K562 (cell line): Measurements from ENCODE around the gene HELT. TPM values are rescaled to one million over a fixed set of nuclear protein-coding genes. Genes with fewer than 3 reads are reported as not detected.

ENCODE experiments used
- ATAC-seq: fragments of 200-7000 bp; cut with Tn5 transposase; 3 replicates; pipeline ENCODE4 v1.9.1; 2020; ENCODE audit warnings: moderate library complexity
- BruUV-seq: library from RNA; stranded (reverse); fragments of 400-500 nt; replicated peaks from 2 replicates; lab custom pipeline; 2021; lab: Mats Ljungman, UMichigan
- CTCF ChIA-PET: fragments of 300-600 bp; formaldehyde crosslinking; extraction: SDS; loops from one replicate; lab custom pipeline; 2021; ENCODE audit warnings: low intra/inter-chr PET ratio; lab: Yijun Ruan, JAX
- POLR2A ChIA-PET: fragments of 300-600, 350-650 bp; sonication (Branson Sonifier 250); formaldehyde crosslinking; extraction: SDS; loops from one replicate; lab custom pipeline; 2021; ENCODE audit warnings: antibody characterized with exemption, inconsistent platforms; lab: Yijun Ruan, JAX
- DNase-seq, 4 experiments: peaks; one replicate each; pipeline versions ENCODE4 v3.0.0 to v3.0.0-alpha.2; 2011 to 2018; ENCODE audit warnings: low spot score in 3 of 4, mixed read lengths in 3 of 4; ENCODE audit errors: extremely low read depth in 1 of 4
- FAIRE-seq: peaks from 2 replicates; lab custom pipeline; 2011; peaks lifted over from hg19 to GRCh38; lab: Jason Lieb, UNC
- H2AFZ ChIP-seq: 2 replicates; pipeline ENCODE4 v1.6.0; 2011; ENCODE audit warnings: low read depth, low read length, control low read depth, inconsistent platforms
- H3K27ac ChIP-seq: fragments of 200-600 bp; 3 replicates; pipeline ENCODE4 v1.8.0; 2011; ENCODE audit warnings: low read depth, mild to moderate bottlenecking, control low read depth, inconsistent platforms, low read length, moderate library complexity, mixed read lengths; ENCODE audit errors: extremely low read depth
- H3K27me3 ChIP-seq, 2 experiments: fragments of 300-600 bp in 1 of 2; 2 replicates in 1 of 2; 3 replicates in 1 of 2; pipeline versions ENCODE4 v1.6.0 to v1.8.0; 2011; ENCODE audit warnings: inconsistent platforms in 2 of 2, low read length in 2 of 2, mild to moderate bottlenecking in 1 of 2, mixed read lengths in 1 of 2, moderate library complexity in 1 of 2; ENCODE audit not compliant: control insufficient read depth in 2 of 2, insufficient read depth in 2 of 2
- H3K36me3 ChIP-seq: fragments of 300-600 bp; 3 replicates; pipeline ENCODE4 v1.8.0; 2011; ENCODE audit warnings: mild to moderate bottlenecking, low read length, inconsistent platforms; ENCODE audit not compliant: control insufficient read depth, insufficient read depth
- H3K4me1 ChIP-seq, 2 experiments: fragments of 200-600 bp in 1 of 2; replicated peaks in 1 of 2; 2 replicates in 1 of 2; 3 replicates in 1 of 2; pipeline versions ENCODE4 v1.5.1 to v1.8.0; 2011; ENCODE audit warnings: inconsistent platforms in 2 of 2, low read length in 2 of 2, mild to moderate bottlenecking in 1 of 2, mixed read lengths in 1 of 2, moderate library complexity in 1 of 2; ENCODE audit not compliant: control insufficient read depth in 2 of 2, insufficient read depth in 2 of 2
- H3K4me2 ChIP-seq: 2 replicates; pipeline ENCODE4 v1.6.1; 2011; ENCODE audit warnings: low read length, control low read depth, inconsistent platforms, mixed read lengths; ENCODE audit not compliant: insufficient read depth
- H3K4me3 ChIP-seq: fragments of 200-600 bp; sonication (generic), shearing (Covaris generic); 2 replicates; pipeline ENCODE4 v1.5.1; 2016; ENCODE audit warnings: control low read depth, inconsistent platforms
- H3K79me2 ChIP-seq: fragments of 200-600 bp; 3 replicates; pipeline ENCODE4 v1.8.0; 2011; ENCODE audit warnings: low read length, inconsistent platforms; ENCODE audit not compliant: control insufficient read depth, insufficient read depth
- H3K9ac ChIP-seq, 2 experiments: 2 replicates each; pipeline versions ENCODE4 v1.6.0 to v1.6.1; 2011; ENCODE audit warnings: low read depth in 2 of 2, low read length in 2 of 2, control low read depth in 1 of 2, inconsistent platforms in 1 of 2, mild to moderate bottlenecking in 1 of 2, mixed read lengths in 1 of 2; ENCODE audit not compliant: insufficient read depth in 1 of 2
- H3K9me1 ChIP-seq: one replicate; pipeline ENCODE4 v1.6.0; 2011; ENCODE audit warnings: inconsistent platforms, mild to moderate bottlenecking, low read length, moderate library complexity; ENCODE audit not compliant: control insufficient read depth, insufficient read depth
- H3K9me3 ChIP-seq: replicated peaks from 2 replicates; pipeline ENCODE4 v1.5.1; 2011; ENCODE audit warnings: low read depth, low read length, inconsistent platforms; ENCODE audit not compliant: control insufficient read depth, insufficient read depth
- H4K20me1 ChIP-seq: replicated peaks from 2 replicates; pipeline ENCODE4 v1.6.1; 2011; ENCODE audit warnings: low read length, inconsistent platforms, mixed read lengths; ENCODE audit not compliant: control insufficient read depth, insufficient read depth
- ADNP ChIP-seq: fragments of 200-800 bp; sonication (Bioruptor generic); IDR thresholded peaks from 2 replicates; pipeline ENCODE4 v1.6.1; 2016; ENCODE audit warnings: missing genetic modification characterization, missing compliant biosample characterization
- CEBPB ChIP-seq: fragments of 450-650 bp; IDR thresholded peaks from 2 replicates; pipeline ENCODE4 v1.6.1; 2016; ENCODE audit warnings: missing genetic modification characterization, missing compliant biosample characterization
- EZH2 ChIP-seq: IDR thresholded peaks from 2 replicates; pipeline ENCODE4 v1.6.1; 2012; ENCODE audit warnings: low read depth, mild to moderate bottlenecking, inconsistent platforms, low read length, borderline replicate concordance
- HNRNPL ChIP-seq: fragments of 200-400 bp; formaldehyde crosslinking; IDR thresholded peaks from 2 replicates; pipeline ENCODE4 v1.6.1; 2017; ENCODE audit warnings: low read depth, mild to moderate bottlenecking, low read length
- MBD1 ChIP-seq: fragments of 250-450 bp; sonication (Bioruptor Pico); IDR thresholded peaks from 2 replicates; pipeline ENCODE4 v1.8.0; 2022; ENCODE audit warnings: inconsistent platforms
- MCM2 ChIP-seq: fragments of 450-650 bp; IDR thresholded peaks from 2 replicates; pipeline ENCODE4 v1.6.1; 2017; ENCODE audit warnings: low read depth, mild to moderate bottlenecking
- MECOM ChIP-seq: fragments of 250-450 bp; sonication (Bioruptor Pico); IDR thresholded peaks from 2 replicates; pipeline ENCODE4 v1.8.0; 2022; ENCODE audit warnings: inconsistent platforms
- NFE2L1 ChIP-seq: fragments of 450-650 bp; IDR thresholded peaks from 2 replicates; pipeline ENCODE4 v1.6.1; 2016; ENCODE audit warnings: missing genetic modification characterization, low read depth, mild to moderate bottlenecking, missing compliant biosample characterization, moderate library complexity, borderline replicate concordance
- PRMT5 ChIP-seq: sonication (generic); formaldehyde crosslinking; IDR thresholded peaks from 2 replicates; pipeline ENCODE4 v1.5.0; 2020; ENCODE audit warnings: missing genetic modification reagents
- SAFB ChIP-seq: fragments of 200-400 bp; formaldehyde crosslinking; IDR thresholded peaks from 2 replicates; pipeline ENCODE4 v1.6.1; 2017; ENCODE audit warnings: low read depth, low read length, borderline replicate concordance
- SMAD2 ChIP-seq: fragments of 150-350 bp; IDR thresholded peaks from 2 replicates; pipeline ENCODE4 v1.6.1; 2014; ENCODE audit warnings: low read depth, mild to moderate bottlenecking, low read length
- TGIF2 ChIP-seq: sonication (generic); formaldehyde crosslinking; IDR thresholded peaks from 2 replicates; pipeline ENCODE4 v1.8.1; 2022; ENCODE audit warnings: mild to moderate bottlenecking, missing genetic modification reagents, moderate library complexity
- XRCC3 ChIP-seq: fragments of 450-650 bp; IDR thresholded peaks from 2 replicates; pipeline ENCODE4 v1.6.1; 2017; ENCODE audit warnings: mild to moderate bottlenecking, moderate library complexity
- ZBTB43 ChIP-seq: sonication (generic); formaldehyde crosslinking; IDR thresholded peaks from 2 replicates; pipeline ENCODE4 v1.8.0; 2023; ENCODE audit warnings: mild to moderate bottlenecking, missing genetic modification reagents
- ZNF507 ChIP-seq: conservative IDR thresholded peaks from 2 replicates; pipeline ENCODE4 v1.6.1; 2017; ENCODE audit warnings: missing genetic modification characterization, missing compliant biosample characterization
- whole genome bisulfite sequencing: fragments of 100-300 bp; shearing (Covaris generic); methylation state at CpG from one replicate; pipeline ENCODE4 v1.1.6; 2016; ENCODE audit warnings: low coverage, mixed read lengths; ENCODE audit not compliant: insufficient coverage; ENCODE audit errors: missing lambda C conversion rate; 5-methylcytosine and 5-hydroxymethylcytosine counted together
- in situ Hi-C: fragments of 300-500 bp; cut with MboI; formaldehyde crosslinking; loops from 4 replicates; pipeline ENCODE4 v1.15.0; 2018; ENCODE audit warnings: inconsistent platforms, mixed read lengths
- intact Hi-C: fragments of 100-400 bp; cut with micrococcal nuclease; formaldehyde crosslinking; loops from 2 replicates; pipeline ENCODE4 v1.14.2; 2022
- polyA plus RNA-seq, 8 experiments: library from polyadenylated mRNA; depleted of rRNA in 4 of 8; stranded (reverse) in 5 of 8; unstranded in 3 of 8; fragments of >200 nt; fragmentation: Nextera tagmentation in 2 of 8; fragmentation: Illumina TruSeq in 1 of 8; extraction: Ambion mirVana in 2 of 8; extraction: Trizol in 1 of 8; gene quantifications; 2 replicates each; pipeline versions ENCODE4 v1.2.1 to v1.2.3, GENCODE V29; 2011 to 2014; ENCODE audit warnings: inconsistent platforms in 1 of 8, missing spikeins in 1 of 8
- total RNA-seq, 7 experiments: library from RNA; depleted of rRNA in 6 of 7; stranded (reverse); fragments of >200 nt in 6 of 7; fragmentation: Illumina TruSeq in 2 of 7; extraction: Trizol in 2 of 7; gene quantifications; 2 replicates each; pipeline versions ENCODE4 v1.2.1 to v1.2.3, GENCODE V29; 2011 to 2021; ENCODE audit warnings: low replicate concordance in 1 of 7
- TF ChIP-seq, protein P1 (sequence below): sonication (generic); formaldehyde crosslinking; IDR thresholded peaks from 2 replicates; pipeline ENCODE4 v1.9.0; 2022; ENCODE audit warnings: mild to moderate bottlenecking, missing genetic modification reagents
- TF ChIP-seq, protein P2 (sequence below): fragments of 250-450 bp; sonication (Bioruptor Pico); IDR thresholded peaks from 2 replicates; pipeline ENCODE4 v1.4.0; 2020; ENCODE audit warnings: mild to moderate bottlenecking, moderate library complexity, borderline replicate concordance

The HELT gene
- total and polyA plus RNA-seq, 9 of the 15 experiments (the other 6 are each of a cell fraction or from before 2014, with no cell fraction given), result not detected

DNA sequence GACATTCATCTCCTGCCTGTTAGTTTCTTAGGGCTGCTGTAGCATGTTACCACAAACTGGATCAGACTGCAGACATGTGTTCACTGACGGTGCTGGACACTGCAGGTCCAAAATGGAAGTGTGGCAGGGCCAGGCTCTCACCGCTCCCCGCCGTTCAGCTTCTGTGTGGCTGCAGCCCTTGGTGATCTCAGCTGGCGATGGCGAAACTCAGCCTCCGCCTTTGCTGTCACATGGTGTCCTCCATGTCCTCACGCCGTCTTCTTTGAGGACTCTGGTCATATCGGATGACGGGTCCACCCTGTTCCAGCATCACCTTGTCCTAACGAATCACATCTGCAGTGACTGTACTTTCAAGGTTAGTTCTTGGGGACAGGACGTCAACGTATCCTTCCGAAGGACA, 25.9 kb upstream of the HELT start:
- Histone ChIP-seq H3K79me2 (no peaks in the 10 kb centered on the region), H4K20me1 (0 out of 2 replicates have a peak, but pooled peaks cover 3% of the 10 kb centered on the region), H3K27me3 (peaks cover 25 to 50% of the 10 kb centered on the region in 2 experiments), H3K4me3 (no peak overlapping the region), H3K9ac (no peak overlapping the region), H3K9me3 (no peaks in the 10 kb centered on the region), H3K36me3 (no peaks in the 10 kb centered on the region), H3K4me1 (no peaks in the 10 kb centered on the region), H3K9me1 (no peaks in the 10 kb centered on the region), H3K4me2 (peak overlapping the region; percentile 18; the same call in 1 of the 2 replicates), H2AFZ (peak overlapping the region; percentile 44; the same call in 1 of the 2 replicates), H3K27ac (no peak overlapping the region)
- BruUV-seq, result no TSS peak
- 1% methylated on average over 15 of the region's 15 CpGs for WGBS
- no peak for FAIRE-seq
- ChIA-PET CTCF (no interaction called here), POLR2A (interaction anchor here (1.5 kb wide), 1 partner anchor 10 kb away, joined by 3 read pairs; no protein-coding TSS in a partner anchor)
- intact Hi-C loops, result no loop called here
- ATAC-seq, result peak; percentile 76
- in situ Hi-C loops, result loop anchor here (10.0 kb wide), 1 partner anchor 1332 kb away; no protein-coding TSS in a partner anchor
- no peak for DNase-seq
- TF ChIP-seq ZNF507 (tag) (no peak), MBD1 (no peak), HNRNPL (no peak), ADNP (tag) (no peak), PRMT5 (CRISPR knock-in tag) (no peak), SAFB (no peak), MECOM (CRISPR knock-in tag) (no peak), TGIF2 (CRISPR knock-in tag) (no peak), MCM2 (no peak), NFE2L1 (tag) (no peak), EZH2 (0 out of 2 replicates have a peak, but pooled peaks have one; percentile 44), ZBTB43 (CRISPR knock-in tag) (no peak), XRCC3 (no peak), CEBPB (peak; percentile 66), SMAD2 (no peak)
- TF ChIP-seq, protein P1, sequence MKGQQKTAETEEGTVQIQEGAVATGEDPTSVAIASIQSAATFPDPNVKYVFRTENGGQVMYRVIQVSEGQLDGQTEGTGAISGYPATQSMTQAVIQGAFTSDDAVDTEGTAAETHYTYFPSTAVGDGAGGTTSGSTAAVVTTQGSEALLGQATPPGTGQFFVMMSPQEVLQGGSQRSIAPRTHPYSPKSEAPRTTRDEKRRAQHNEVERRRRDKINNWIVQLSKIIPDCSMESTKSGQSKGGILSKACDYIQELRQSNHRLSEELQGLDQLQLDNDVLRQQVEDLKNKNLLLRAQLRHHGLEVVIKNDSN, result peak; percentile 66
- TF ChIP-seq, protein P2, sequence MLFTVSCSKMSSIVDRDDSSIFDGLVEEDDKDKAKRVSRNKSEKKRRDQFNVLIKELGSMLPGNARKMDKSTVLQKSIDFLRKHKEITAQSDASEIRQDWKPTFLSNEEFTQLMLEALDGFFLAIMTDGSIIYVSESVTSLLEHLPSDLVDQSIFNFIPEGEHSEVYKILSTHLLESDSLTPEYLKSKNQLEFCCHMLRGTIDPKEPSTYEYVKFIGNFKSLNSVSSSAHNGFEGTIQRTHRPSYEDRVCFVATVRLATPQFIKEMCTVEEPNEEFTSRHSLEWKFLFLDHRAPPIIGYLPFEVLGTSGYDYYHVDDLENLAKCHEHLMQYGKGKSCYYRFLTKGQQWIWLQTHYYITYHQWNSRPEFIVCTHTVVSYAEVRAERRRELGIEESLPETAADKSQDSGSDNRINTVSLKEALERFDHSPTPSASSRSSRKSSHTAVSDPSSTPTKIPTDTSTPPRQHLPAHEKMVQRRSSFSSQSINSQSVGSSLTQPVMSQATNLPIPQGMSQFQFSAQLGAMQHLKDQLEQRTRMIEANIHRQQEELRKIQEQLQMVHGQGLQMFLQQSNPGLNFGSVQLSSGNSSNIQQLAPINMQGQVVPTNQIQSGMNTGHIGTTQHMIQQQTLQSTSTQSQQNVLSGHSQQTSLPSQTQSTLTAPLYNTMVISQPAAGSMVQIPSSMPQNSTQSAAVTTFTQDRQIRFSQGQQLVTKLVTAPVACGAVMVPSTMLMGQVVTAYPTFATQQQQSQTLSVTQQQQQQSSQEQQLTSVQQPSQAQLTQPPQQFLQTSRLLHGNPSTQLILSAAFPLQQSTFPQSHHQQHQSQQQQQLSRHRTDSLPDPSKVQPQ (CRISPR knock-in tag), result no peak
